ENCODE results near the gene MXRA8.

The MXRA8 gene

GRCh38 chr1:1336446-1336845 lies 21.9 kb downstream of the MXRA8 start:
- no peaks in the 10 kb centered on the region for H3K4me1 ChIP-seq
- H3K4me3 ChIP-seq, result no peak overlapping the region
- H4K20me1 ChIP-seq, result peaks cover 69% of the 10 kb centered on the region
- no peak overlapping the region for H3K27ac ChIP-seq
- TF ChIP-seq Cebpa-rat (IDR thresholded peaks at IDR 0.05), result no peak
- H3K9ac ChIP-seq, result no peak overlapping the region
- no peaks in the 10 kb centered on the region for H3K27me3 ChIP-seq
- no peaks in the 10 kb centered on the region for H3K9me3 ChIP-seq
- H3K36me3 ChIP-seq, result peaks cover 66% of the 10 kb centered on the region
- H3K4me2 ChIP-seq, result no peak overlapping the region

GRCh38 chr1:1335792-1336248 lies 22.5 kb downstream of the MXRA8 start:
- H3K4me3 ChIP-seq, result no peak overlapping the region
- peaks cover 69% of the 10 kb centered on the region for H4K20me1 ChIP-seq
- peaks cover 1% of the 10 kb centered on the region; the same call in 1 of the 2 replicates for H3K4me1 ChIP-seq
- H3K4me2 ChIP-seq, result no peak overlapping the region
- H3K27me3 ChIP-seq, result no peaks in the 10 kb centered on the region
- H3K36me3 ChIP-seq, result peaks cover 59% of the 10 kb centered on the region
- no peak overlapping the region for H3K27ac ChIP-seq
- H3K9ac ChIP-seq, result no peak overlapping the region
- no peaks in the 10 kb centered on the region for H3K9me3 ChIP-seq
- TF ChIP-seq Cebpa-rat (IDR thresholded peaks at IDR 0.05), result no peak

- Histone ChIP-seq H3K27ac (no peak overlapping the region), H4K20me1 (peaks cover 69% of the 10 kb centered on the region)
These were observed 23.1 kb downstream of the MXRA8 start for GRCh38 chr1:1335283-1335682.

GRCh38 chr1:1334835-1335234 lies 23.5 kb downstream of the MXRA8 start:
- Histone ChIP-seq H3K9me3 (no peaks in the 10 kb centered on the region), H3K36me3 (peaks cover 50% of the 10 kb centered on the region), H3K4me1 (peaks cover 9% of the 10 kb centered on the region; the same call in 1 of the 2 replicates), H3K27me3 (no peaks in the 10 kb centered on the region), H3K9ac (no peak overlapping the region), H4K20me1 (peaks cover 71% of the 10 kb centered on the region), H3K27ac (no peak overlapping the region), H3K4me3 (no peak overlapping the region), H3K4me2 (no peak overlapping the region)
- no peak for TF ChIP-seq Cebpa-rat (IDR thresholded peaks at IDR 0.05)

More at GRCh38 chr1:1335283-1335682, 23.1 kb downstream of the MXRA8 start:
- H3K27me3 ChIP-seq, result no peaks in the 10 kb centered on the region
- no peak overlapping the region for H3K4me2 ChIP-seq
- H3K4me1 ChIP-seq, result peaks cover 6% of the 10 kb centered on the region; the same call in 1 of the 2 replicates
- H3K4me3 ChIP-seq, result no peak overlapping the region
- no peak for TF ChIP-seq Cebpa-rat (IDR thresholded peaks at IDR 0.05)
- no peak overlapping the region for H3K9ac ChIP-seq
- H3K36me3 ChIP-seq, result peaks cover 54% of the 10 kb centered on the region
- no peaks in the 10 kb centered on the region for H3K9me3 ChIP-seq

DNA sequence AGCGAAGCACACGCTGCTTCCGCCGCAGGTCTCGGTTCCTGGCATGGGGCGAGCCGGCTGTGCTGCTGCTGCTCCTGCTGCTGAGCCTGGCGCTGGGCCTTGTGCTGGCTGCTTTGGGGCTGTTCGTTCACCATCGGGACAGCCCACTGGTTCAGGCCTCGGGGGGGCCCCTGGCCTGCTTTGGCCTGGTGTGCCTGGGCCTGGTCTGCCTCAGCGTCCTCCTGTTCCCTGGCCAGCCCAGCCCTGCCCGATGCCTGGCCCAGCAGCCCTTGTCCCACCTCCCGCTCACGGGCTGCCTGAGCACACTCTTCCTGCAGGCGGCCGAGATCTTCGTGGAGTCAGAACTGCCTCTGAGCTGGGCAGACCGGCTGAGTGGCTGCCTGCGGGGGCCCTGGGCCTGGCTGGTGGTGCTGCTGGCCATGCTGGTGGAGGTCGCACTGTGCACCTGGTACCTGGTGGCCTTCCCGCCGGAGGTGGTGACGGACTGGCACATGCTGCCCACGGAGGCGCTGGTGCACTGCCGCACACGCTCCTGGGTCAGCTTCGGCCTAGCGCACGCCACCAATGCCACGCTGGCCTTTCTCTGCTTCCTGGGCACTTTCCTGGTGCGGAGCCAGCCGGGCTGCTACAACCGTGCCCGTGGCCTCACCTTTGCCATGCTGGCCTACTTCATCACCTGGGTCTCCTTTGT lies 24.7 kb downstream of the MXRA8 start:
- no peak overlapping the region for H3K9ac ChIP-seq
- no peaks in the 10 kb centered on the region for H3K27me3 ChIP-seq
- H3K4me2 ChIP-seq, result no peak overlapping the region
- no peaks in the 10 kb centered on the region for H3K9me3 ChIP-seq
- H3K4me1 ChIP-seq, result peaks cover 9% of the 10 kb centered on the region; the same call in 1 of the 2 replicates
- H4K20me1 ChIP-seq, result peaks cover 83% of the 10 kb centered on the region
- no peak overlapping the region for H3K27ac ChIP-seq
- no peak for TF ChIP-seq Cebpa-rat (IDR thresholded peaks at IDR 0.05)
- H3K4me3 ChIP-seq, result no peak overlapping the region
- peaks cover 44% of the 10 kb centered on the region for H3K36me3 ChIP-seq

DNA sequence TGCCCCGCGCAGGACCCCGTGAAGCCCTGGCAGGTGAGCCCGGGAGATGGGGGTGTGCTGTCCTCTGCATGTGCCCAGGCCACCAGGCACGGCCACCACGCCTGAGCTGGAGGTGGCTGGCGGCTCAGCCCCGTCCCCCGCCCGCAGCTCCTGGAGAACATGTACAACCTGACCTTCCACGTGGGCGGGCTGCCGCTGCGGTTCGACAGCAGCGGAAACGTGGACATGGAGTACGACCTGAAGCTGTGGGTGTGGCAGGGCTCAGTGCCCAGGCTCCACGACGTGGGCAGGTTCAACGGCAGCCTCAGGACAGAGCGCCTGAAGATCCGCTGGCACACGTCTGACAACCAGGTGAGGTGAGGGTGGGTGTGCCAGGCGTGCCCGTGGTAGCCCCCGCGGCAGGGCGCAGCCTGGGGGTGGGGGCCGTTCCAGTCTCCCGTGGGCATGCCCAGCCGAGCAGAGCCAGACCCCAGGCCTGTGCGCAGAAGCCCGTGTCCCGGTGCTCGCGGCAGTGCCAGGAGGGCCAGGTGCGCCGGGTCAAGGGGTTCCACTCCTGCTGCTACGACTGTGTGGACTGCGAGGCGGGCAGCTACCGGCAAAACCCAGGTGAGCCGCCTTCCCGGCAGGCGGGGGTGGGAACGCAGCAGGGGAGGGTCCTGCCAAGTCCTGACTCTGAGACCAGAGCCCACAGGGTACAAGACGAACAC lies 25.4 kb downstream of the MXRA8 start:
- Histone ChIP-seq H3K4me1 (peaks cover 9% of the 10 kb centered on the region; the same call in 1 of the 2 replicates), H3K9me3 (no peaks in the 10 kb centered on the region), H3K27ac (no peak overlapping the region), H3K36me3 (peaks cover 46% of the 10 kb centered on the region), H3K27me3 (no peaks in the 10 kb centered on the region), H4K20me1 (peaks cover 86% of the 10 kb centered on the region), H3K9ac (no peak overlapping the region), H3K4me2 (no peak overlapping the region), H3K4me3 (no peak overlapping the region)
- no peak for TF ChIP-seq Cebpa-rat (IDR thresholded peaks at IDR 0.05)

DNA sequence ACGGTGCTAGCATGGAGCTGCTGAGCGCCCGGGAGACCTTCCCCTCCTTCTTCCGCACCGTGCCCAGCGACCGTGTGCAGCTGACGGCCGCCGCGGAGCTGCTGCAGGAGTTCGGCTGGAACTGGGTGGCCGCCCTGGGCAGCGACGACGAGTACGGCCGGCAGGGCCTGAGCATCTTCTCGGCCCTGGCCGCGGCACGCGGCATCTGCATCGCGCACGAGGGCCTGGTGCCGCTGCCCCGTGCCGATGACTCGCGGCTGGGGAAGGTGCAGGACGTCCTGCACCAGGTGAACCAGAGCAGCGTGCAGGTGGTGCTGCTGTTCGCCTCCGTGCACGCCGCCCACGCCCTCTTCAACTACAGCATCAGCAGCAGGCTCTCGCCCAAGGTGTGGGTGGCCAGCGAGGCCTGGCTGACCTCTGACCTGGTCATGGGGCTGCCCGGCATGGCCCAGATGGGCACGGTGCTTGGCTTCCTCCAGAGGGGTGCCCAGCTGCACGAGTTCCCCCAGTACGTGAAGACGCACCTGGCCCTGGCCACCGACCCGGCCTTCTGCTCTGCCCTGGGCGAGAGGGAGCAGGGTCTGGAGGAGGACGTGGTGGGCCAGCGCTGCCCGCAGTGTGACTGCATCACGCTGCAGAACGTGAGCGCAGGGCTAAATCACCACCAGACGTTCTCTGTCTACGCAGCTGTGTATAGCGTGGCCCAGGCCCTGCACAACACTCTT lies 26.2 kb downstream of the MXRA8 start:
- TF ChIP-seq Cebpa-rat (IDR thresholded peaks at IDR 0.05), result no peak
- Histone ChIP-seq H3K4me1 (peaks cover 9% of the 10 kb centered on the region; the same call in 1 of the 2 replicates), H3K9ac (no peak overlapping the region)

GRCh38 chr1:1331068-1331965 lies 27.0 kb downstream of the MXRA8 start, which contains the start of gene TAS1R3:
Gene TAS1R3, plus strand, starts transcription at chr1:1331280. Its CDS starts 66 bp downstream, at chr1:1331346.
- TF ChIP-seq Cebpa-rat (IDR thresholded peaks at IDR 0.05), result no peak
- Histone ChIP-seq H3K4me1 (peaks cover 12% of the 10 kb centered on the region), H3K27ac (no peak within 1 kb of the TSS), H3K4me2 (no peak within 1 kb of the TSS), H4K20me1 (peaks cover 91% of the 10 kb centered on the region), H3K27me3 (no peaks in the 10 kb centered on the region), H3K36me3 (peaks cover 49% of the 10 kb centered on the region), H3K9me3 (no peaks in the 10 kb centered on the region), H3K9ac (no peak within 1 kb of the TSS), H3K4me3 (no peak within 1 kb of the TSS)

More for the DNA sequence above, 26.2 kb downstream of the MXRA8 start:
- Histone ChIP-seq H3K4me2 (no peak overlapping the region), H3K4me3 (no peak overlapping the region), H3K9me3 (no peaks in the 10 kb centered on the region), H3K27ac (no peak overlapping the region), H4K20me1 (peaks cover 90% of the 10 kb centered on the region), H3K27me3 (no peaks in the 10 kb centered on the region), H3K36me3 (peaks cover 49% of the 10 kb centered on the region)

Data from BLaER1 (cell line).